GM18861 (cell line): Measurements from ENCODE around the gene TOP3A.
A peak's percentile ranks its signal among the peaks of the same experiment; 100 is the strongest.

Source experiments
- ATAC-seq: cut with Tn5 transposase; IDR thresholded peaks from one replicate; pipeline ENCODE4 v1.9.1; 2021; ENCODE audit not compliant: unreplicated experiment

TOP3A gene

DNA sequence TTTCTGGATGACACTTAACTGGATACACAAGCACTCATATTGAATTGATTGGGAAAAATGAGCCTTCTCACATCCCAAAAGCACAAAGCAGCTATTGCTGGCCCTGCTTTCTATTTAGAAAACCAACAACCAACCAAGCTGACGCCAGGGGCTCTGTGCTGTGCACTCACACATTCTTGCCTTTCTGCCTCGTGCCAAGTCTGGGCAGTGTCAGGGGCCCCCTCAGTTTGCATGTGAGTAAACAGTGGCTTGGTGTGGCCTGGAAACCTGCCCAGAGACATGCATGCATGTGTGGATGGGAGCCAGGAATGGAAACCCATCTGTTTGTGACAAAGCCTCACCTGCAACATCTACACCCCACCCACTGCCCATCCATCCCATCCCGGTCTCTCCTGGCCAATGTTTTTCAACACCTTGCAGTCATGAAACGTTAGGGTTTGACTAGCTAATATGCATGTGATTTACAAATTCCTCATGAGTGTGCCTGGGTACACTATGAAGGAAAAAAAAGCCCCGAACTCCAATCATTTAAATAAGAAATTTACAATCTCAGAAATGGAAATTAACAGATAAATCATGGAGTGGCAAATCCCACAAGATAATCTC, 33.9 kb downstream of the TOP3A start:
- ATAC-seq: no peak

- no peak for ATAC-seq
Measured at GRCh38 chr17:18280249-18280648, 34.5 kb downstream of the TOP3A start.

DNA sequence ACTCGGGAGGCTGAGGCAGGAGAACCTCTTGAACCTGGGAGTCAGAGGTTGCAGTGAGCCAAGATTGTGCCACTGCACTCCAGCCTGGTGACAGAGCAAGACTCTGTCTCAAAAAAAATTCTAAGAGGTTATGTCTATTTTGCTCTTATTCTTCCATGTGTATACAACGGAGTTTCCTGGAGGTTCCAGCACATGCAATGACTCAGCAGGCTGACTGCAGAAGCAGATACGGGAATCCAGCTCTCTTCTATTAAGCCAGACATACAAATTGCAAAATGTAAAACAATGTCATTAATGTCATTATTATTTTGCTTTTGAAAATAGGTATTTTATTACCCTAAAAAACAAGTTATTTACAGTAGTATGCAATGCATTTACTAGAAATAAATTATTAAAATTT, 35.9 kb downstream of the TOP3A start:
- no peak for ATAC-seq

GRCh38 chr17:18277076-18277475, 37.7 kb downstream of the TOP3A start:
- no peak for ATAC-seq

DNA sequence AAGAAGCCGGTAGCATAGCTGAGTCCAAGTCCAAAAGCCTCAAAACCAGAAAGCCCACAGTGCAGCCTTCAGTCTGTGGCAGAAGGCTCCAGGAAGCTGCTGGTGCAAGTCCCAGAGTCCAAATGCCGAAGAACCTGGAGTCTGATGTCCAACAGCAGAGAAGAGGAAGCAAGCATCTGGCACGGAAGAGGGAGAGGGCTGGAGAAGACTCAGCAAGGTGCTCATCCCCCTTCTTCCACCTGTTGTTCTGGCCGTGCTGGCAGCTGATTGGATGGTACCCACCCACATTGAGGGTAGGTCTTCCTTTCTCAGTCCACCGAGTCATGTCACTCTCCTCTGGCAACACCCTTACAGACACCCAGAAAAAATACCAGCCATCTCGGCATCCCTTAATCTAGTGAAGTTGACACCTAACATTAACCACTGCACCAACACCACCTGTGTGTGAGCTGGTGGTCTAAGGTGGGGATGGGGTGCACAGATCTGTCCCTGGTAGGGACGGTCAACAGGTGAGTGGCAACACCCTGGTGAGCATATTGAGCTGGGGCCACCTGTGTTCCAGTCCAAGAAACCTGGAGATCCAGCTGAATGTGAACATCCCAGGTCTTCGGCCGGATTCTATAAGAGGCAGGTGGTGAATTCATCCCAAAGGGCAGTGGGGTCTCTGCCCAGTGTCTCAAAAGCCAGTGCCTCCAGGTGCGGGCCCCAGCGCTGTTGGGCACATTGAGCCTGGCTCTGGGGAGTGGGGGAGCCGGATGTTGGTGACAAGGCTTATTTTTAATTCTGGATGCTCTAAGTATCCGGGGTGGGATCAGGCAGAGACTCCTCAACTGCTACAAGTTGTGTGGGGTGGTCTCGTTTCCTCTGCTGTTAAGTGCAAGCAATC, 44.5 kb downstream of the TOP3A start:
- ATAC-seq: no peak

- ATAC-seq: no peak
Measured at GRCh38 chr17:18267927-18268711, 46.7 kb downstream of the TOP3A start.

- no peak for ATAC-seq
Measured at GRCh38 chr17:18267366-18267765, 47.4 kb downstream of the TOP3A start.

DNA sequence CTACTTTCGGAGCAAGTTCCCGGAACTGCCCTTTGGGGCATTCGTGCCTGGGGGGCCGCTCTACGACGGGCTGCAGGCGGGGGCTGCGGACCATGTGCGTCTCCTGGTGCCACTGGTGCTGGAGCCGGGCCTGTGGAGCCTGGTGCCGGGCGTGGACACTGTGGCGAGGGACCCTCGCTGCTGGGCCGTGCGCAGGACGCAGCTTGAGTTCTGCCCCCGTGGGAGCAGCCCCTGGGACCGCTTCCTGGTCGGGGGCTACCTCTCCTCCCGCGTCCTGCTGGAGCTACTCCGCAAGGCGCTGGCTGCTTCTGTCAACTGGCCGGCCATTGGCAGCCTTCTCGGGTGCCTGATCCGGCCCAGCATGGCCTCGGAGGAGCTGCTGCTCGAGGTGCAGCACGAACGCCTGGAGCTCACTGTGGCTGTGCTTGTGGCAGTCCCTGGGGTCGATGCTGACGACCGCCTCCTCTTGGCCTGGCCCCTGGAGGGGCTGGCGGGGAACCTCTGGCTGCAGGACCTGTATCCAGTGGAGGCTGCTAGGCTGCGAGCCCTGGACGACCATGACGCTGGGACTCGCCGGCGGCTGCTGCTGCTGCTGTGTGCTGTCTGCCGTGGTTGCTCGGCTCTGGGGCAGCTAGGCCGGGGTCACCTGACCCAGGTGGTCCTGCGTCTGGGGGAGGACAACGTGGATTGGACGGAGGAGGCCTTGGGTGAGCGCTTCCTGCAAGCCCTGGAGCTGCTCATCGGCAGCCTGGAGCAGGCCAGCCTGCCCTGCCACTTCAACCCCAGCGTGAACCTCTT, 50.7 kb downstream of the TOP3A start:
- no peak for ATAC-seq

DNA sequence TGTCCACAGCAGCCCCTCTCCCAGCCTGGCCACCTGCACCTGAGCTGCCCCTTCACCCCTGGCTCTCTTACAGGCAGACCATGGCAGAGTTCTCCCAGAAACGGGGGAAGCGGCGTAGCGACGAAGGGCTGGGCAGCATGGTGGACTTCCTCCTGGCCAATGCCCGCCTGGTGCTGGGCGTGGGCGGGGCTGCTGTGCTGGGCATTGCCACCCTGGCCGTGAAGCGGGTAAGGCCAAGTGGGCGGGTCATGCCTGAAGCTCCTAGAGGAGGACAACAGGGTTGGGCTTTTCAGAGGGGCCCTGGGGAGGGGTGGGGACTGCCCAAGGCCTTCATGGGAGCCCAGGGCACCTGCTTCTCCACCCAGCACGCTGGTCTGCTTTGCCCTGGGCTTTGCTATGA, 52.2 kb downstream of the TOP3A start:
- no peak for ATAC-seq

- ATAC-seq: no peak
Measured at GRCh38 chr17:18262111-18262510, 52.7 kb downstream of the TOP3A start.

GRCh38 chr17:18261659-18262058, 53.1 kb downstream of the TOP3A start:
- no peak for ATAC-seq

DNA sequence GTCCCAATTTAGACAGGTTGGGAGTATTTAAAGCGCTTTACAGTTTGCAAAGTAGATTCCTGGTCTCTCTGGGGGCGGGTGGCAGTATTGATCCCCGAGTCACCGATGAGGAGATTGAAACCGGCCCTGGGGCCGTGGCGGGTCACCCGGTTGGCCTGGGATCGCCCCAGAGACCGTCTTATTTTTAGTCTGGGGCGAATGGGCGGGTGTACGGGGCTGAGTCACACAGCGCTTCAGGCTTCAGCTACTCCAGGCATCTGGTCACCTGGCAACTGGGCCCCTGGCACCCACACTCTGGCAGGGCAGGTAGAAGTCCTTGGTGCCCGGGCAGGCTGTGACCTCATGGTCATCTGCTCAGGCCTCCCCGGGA, 53.7 kb downstream of the TOP3A start:
- ATAC-seq: no peak

DNA sequence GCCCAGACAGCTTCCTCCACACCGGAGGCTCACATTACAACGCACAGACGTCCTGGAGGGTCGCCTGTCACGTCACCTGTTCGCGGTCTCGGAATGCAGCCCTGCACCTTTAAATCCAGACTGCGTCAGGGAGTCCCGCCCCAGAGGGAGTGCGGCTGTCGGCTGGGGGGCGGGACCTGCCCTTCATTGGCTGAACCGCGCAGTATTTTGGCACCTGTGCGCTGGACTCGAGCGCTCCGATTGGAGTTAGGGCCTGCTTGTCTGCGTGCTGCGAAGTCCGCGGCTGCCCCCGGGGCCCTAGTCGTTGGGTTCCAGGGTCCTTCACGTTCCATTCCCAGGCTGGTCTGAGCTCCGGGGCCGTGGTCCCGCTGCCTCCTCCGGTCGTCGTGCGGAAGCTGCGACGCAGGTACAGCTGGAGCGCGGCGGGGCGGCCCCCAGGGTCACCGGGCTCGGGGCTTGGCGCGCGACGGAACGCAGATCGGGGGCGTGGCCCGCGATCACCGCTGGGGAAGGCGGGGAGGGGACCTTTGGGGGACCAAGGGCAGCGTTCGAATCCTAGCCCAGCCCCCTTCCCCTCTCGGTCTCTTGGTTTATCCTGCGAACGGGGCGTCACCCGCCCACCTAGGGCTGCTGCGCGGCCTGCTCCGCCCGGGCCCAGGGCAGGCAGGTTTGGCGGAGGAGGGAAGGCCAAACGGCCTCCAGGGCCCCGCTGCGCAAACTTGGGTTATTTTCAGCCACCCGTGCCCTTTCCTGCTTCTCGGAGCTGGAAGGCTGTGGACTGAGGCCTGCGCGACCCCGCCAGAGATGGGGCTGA, 54.3 kb downstream of the TOP3A start, which contains the start of gene MIEF2:
Gene MIEF2, plus strand, starts transcription at position 331 of the 814 bp plus-strand sequence. CDS start 2,059 bp downstream, outside the sequence.
- ATAC-seq: peak; percentile 62

- no peak for ATAC-seq
Measured at GRCh38 chr17:18259621-18260331, 55.0 kb downstream of the TOP3A start.

DNA sequence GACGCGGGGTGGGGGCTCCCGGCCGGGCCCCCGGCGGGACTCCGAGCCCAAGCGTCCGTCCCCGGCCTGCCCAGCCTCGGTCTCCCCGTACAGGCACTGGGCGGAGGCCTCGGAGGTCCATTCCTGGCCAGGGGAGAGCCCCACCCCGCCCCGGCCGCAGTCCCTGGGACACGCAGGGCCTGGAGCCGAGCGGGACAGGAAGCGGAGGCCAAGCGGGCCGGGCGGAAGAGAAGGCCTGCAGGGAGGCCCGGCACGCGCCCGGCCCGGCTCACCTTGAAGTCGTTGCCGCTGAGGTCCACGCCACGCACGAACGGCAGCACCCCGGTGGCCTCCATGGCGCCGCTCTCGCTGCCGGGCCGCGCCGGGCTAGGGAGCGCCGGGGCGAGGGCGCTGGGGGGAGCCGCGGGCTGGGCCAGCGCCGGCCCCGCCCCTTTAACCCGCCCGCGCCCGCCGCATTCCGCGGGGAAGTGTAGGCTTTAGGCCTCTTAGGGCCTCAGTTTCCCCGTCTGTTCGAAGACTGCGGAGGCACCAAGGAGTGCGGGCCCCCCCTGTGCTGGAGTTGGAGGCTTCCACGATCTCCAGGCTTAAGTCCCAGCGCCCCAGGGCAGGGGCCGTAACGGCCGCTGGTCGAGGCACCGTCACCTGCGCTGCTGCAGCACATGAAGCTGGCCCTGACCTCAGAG, 56.3 kb downstream of the TOP3A start, which contains the start of gene FLII:
Gene FLII, minus strand, starts transcription at position 383 of the 683 bp plus-strand sequence. Its CDS starts 48 bp downstream, at position 335.
- ATAC-seq: no peak

- no peak for ATAC-seq
Measured at GRCh38 chr17:18257982-18258355, 56.8 kb downstream of the TOP3A start.

DNA sequence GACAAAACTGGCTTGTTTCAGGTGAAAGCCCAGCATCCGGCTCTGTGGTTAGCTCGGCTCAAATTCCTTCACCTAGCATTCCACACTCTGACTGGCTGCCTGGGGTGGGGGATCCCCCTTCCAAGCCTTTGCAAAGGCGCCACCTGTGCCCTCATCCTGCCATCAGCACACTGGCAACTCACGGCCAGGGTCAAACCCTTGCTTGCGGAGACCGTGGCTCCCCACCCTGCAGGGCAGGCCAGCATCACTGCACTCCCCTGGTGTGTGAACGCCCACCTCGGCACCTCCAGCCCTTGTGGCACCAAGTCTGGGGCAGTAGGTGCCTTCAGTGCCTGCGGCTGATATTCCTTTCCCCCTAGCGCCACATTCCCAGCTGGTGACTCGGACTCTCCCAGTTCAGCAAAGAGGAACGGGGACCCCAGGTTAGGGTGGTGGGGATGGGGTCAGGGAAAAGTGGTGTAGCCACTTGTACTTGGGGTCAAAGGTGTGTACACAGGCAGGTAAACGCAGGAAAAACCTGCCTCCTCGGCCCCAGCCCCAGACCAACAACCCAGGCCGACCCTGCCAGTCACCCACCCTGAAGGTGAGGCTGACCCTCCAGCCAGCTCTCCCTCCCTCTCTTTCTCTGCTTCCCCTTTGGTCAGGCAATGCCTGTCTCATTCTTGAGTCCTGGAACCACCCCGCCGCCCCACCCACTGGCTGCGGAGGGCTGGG, 57.4 kb downstream of the TOP3A start:
- no peak for ATAC-seq

DNA sequence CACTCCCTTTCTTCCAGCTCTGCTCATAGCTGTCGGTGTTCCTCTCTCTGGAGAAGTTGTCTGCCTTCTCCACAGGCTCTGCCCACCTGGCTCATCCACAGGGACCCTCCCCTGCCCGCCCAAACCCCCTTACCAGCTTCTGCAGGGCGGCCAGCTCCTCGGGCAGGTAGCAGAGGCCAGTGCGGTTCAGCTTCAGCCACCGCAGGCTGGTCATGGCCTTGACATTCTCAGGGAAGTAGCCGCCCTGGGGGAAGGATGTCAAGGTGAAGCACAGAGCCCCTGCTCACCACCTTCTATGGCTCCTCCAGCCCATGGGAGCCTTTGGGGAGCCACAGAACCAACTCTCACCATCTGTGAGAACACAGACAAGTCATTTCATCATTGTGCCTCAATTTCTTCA, 58.0 kb downstream of the TOP3A start:
- ATAC-seq: no peak
